ENCODE measurements around the gene UNC5CL. TPM values are rescaled to one million over a fixed set of nuclear protein-coding genes. Genes with fewer than 3 reads are reported as not detected.

Gene UNC5CL
- polyA plus RNA-seq, 4 donors: 1.1 to 8.5 (median 6.1) TPM

- no peak for DNase-seq (ENCODE audit: low read depth in 4 of 4, low spot score in 3 of 4)
Observed at GRCh38 chr6:40977695-40978094, 61.3 kb downstream of the UNC5CL start.

DNA sequence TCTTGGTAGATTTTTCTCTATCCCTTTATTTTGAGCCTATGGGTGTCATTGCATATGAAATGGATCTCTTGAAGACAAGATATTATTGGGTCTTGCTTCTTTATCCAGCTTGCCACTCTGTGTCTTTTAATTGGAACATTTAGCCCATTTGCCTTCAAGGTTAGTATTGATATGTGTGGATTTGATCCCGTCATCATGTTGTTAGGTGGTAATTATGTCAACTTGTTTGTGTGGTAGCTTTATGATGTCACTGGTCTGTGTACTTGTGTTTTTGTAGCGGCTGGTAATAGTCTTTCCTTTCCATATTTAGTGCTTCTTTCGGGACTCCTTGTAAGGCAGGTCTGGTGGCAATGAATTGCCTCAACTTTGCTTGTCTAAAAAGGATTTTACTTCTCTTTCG lies 61.9 kb downstream of the UNC5CL start:
- DNase-seq (ENCODE audit: low read depth in 4 of 4, low spot score in 3 of 4): no peak

Other genes with a start within 250 kb of the UNC5CL start
- 1 to 10 TPM in 1 of 4 donors, under 1 TPM in 3; 0.39 to 2.1 (median 0.50) TPM for gene TSPO2, start 3.2 kb upstream of the UNC5CL start, polyA plus RNA-seq (ENCODE audit: insufficient read length in 4 of 4)
- under 1 TPM in 3 of 4 donors, not detected in 1; 0.32 to 0.73 (median 0.34) TPM for gene APOBEC2, start 14.0 kb upstream of the UNC5CL start, polyA plus RNA-seq (ENCODE audit: insufficient read length in 4 of 4)
- gene OARD1, start 33.1 kb upstream of the UNC5CL start, polyA plus RNA-seq (ENCODE audit: insufficient read length in 4 of 4): 10 to 100 TPM; 26.4 to 68.5 (median 59.1) TPM
- gene NFYA, start 33.8 kb upstream of the UNC5CL start, polyA plus RNA-seq (ENCODE audit: insufficient read length in 4 of 4): 10 to 100 TPM; 44.9 to 53.8 (median 50.0) TPM
- gene TREML1, start 115.1 kb upstream of the UNC5CL start, polyA plus RNA-seq (ENCODE audit: insufficient read length in 4 of 4): 1 to 10 TPM in 2 of 4 donors, under 1 TPM in 2; 0.22 to 1.7 (median 0.70) TPM
- gene TREM2, start 123.9 kb upstream of the UNC5CL start, polyA plus RNA-seq (ENCODE audit: insufficient read length in 4 of 4): 1 to 10 TPM in 1 of 4 donors, under 1 TPM in 3; 0.26 to 1.4 (median 0.42) TPM
- under 1 TPM in 3 of 4 donors, not detected in 1; 0.12 to 0.41 (median 0.14) TPM for gene TREML2, start 161.9 kb upstream of the UNC5CL start, polyA plus RNA-seq (ENCODE audit: insufficient read length in 4 of 4)
- gene TREML4, start 189.1 kb upstream of the UNC5CL start, polyA plus RNA-seq (ENCODE audit: insufficient read length in 4 of 4): not detected
- 1 to 10 TPM in 1 of 4 donors, under 1 TPM in 2, not detected in 1; 0.29 to 1.3 (median 0.34) TPM for gene TREM1, start 247.5 kb upstream of the UNC5CL start, polyA plus RNA-seq (ENCODE audit: insufficient read length in 4 of 4)

Data from left renal pelvis (tissue), 4 donors.